ENCODE data around the gene CZIB.
A peak's percentile ranks its signal among the peaks of the same experiment; 100 is the strongest.
"Not testable (repeated sequence)": the region's sequence is repeated elsewhere in the genome, so short reads cannot be mapped to it uniquely, and the experiment has no call there.

The CZIB gene

GRCh38 chr1:53188099-53188498 is 32.3 kb downstream of the CZIB start:
- DNase-seq, result no peak

GRCh38 chr1:53187401-53187800 is 33.0 kb downstream of the CZIB start:
- DNase-seq, result no peak

GRCh38 chr1:53186533-53186932 is 33.9 kb downstream of the CZIB start:
- DNase-seq, result no peak

- DNase-seq, result not testable (repeated sequence)
Observed at GRCh38 chr1:53185955-53186297, 34.5 kb downstream of the CZIB start.

- no peak for DNase-seq
Observed at GRCh38 chr1:53183095-53183990, 37.1 kb downstream of the CZIB start.

- DNase-seq, result no peak
Observed at GRCh38 chr1:53182716-53183094, 37.7 kb downstream of the CZIB start.

- DNase-seq, result peak; percentile 59
Observed at GRCh38 chr1:53182111-53182593, 38.3 kb downstream of the CZIB start.

GRCh38 chr1:53180951-53181350 is 39.5 kb downstream of the CZIB start:
- DNase-seq, result no peak

- no peak for DNase-seq
Observed at GRCh38 chr1:53180226-53180625, 40.2 kb downstream of the CZIB start.

GRCh38 chr1:53176452-53177208 is 43.8 kb downstream of the CZIB start:
- no peak for DNase-seq

GRCh38 chr1:53174971-53175913 is 45.2 kb downstream of the CZIB start:
- no peak for DNase-seq

GRCh38 chr1:53172426-53173128 is 47.9 kb downstream of the CZIB start:
- no peak for DNase-seq

- no peak for DNase-seq
Observed at GRCh38 chr1:53166912-53167311, 53.5 kb downstream of the CZIB start.

- no peak for DNase-seq
Observed at GRCh38 chr1:53166366-53166765, 54.1 kb downstream of the CZIB start.

- DNase-seq, result no peak
Observed at GRCh38 chr1:53165408-53165961, 54.9 kb downstream of the CZIB start.
